ENCODE data around the gene USP9X.
"Not testable (repeated sequence)": the region's sequence is repeated elsewhere in the genome, so short reads cannot be mapped to it uniquely, and the experiment has no call there.

The USP9X gene

GRCh38 chrX:41121766-41122165 lies 36.5 kb downstream of the USP9X start:
- in situ Hi-C loops (cut with HindIII; ENCODE audit: low sequenced_read_pairs) = loop anchor here (25.0 kb wide), 1 partner anchor 459 kb away; no protein-coding TSS in a partner anchor

- in situ Hi-C loops (cut with HindIII; ENCODE audit: low sequenced_read_pairs) = loop anchor here (25.0 kb wide), 1 partner anchor 460 kb away; no protein-coding TSS in a partner anchor
Measured at GRCh38 chrX:41122664-41123257, 37.5 kb downstream of the USP9X start.

GRCh38 chrX:41127477-41128192 lies 42.4 kb downstream of the USP9X start:
- in situ Hi-C loops (cut with HindIII; ENCODE audit: low sequenced_read_pairs) = no loop called here

- in situ Hi-C loops (cut with HindIII; ENCODE audit: low sequenced_read_pairs) = no loop called here
Measured at GRCh38 chrX:41128955-41129354, 43.7 kb downstream of the USP9X start.

- in situ Hi-C loops (cut with HindIII; ENCODE audit: low sequenced_read_pairs) = no loop called here
Measured at GRCh38 chrX:41131766-41132165, 46.5 kb downstream of the USP9X start.

GRCh38 chrX:41133551-41133950 lies 48.3 kb downstream of the USP9X start:
- in situ Hi-C loops (cut with HindIII; ENCODE audit: low sequenced_read_pairs) = no loop called here

- in situ Hi-C loops (cut with HindIII; ENCODE audit: low sequenced_read_pairs) = no loop called here
Measured at GRCh38 chrX:41137589-41137988, 52.3 kb downstream of the USP9X start.

GRCh38 chrX:41142130-41142910 lies 57.1 kb downstream of the USP9X start:
- in situ Hi-C loops (cut with HindIII; ENCODE audit: low sequenced_read_pairs) = no loop called here

- in situ Hi-C loops (cut with HindIII; ENCODE audit: low sequenced_read_pairs) = loop anchor here (5.0 kb wide), 1 partner anchor 82 kb away; no protein-coding TSS in a partner anchor
Measured at GRCh38 chrX:41144873-41145272, 59.6 kb downstream of the USP9X start.

- in situ Hi-C loops (cut with HindIII; ENCODE audit: low sequenced_read_pairs) = loop anchor here (5.0 kb wide), 1 partner anchor 81 kb away; no protein-coding TSS in a partner anchor
Measured at GRCh38 chrX:41145920-41146608, 60.8 kb downstream of the USP9X start.

- in situ Hi-C loops (cut with HindIII; ENCODE audit: low sequenced_read_pairs) = loop anchor here (5.0 kb wide), 1 partner anchor 79 kb away; no protein-coding TSS in a partner anchor
Measured at GRCh38 chrX:41148553-41148952, 63.3 kb downstream of the USP9X start.

- in situ Hi-C loops (cut with HindIII; ENCODE audit: low sequenced_read_pairs) = no loop called here
Measured at GRCh38 chrX:41150043-41150442, 64.8 kb downstream of the USP9X start.

GRCh38 chrX:41151726-41152125 lies 66.5 kb downstream of the USP9X start:
- in situ Hi-C loops (cut with HindIII; ENCODE audit: low sequenced_read_pairs) = not testable (repeated sequence)

GRCh38 chrX:41152221-41152620 lies 67.0 kb downstream of the USP9X start:
- in situ Hi-C loops (cut with HindIII; ENCODE audit: low sequenced_read_pairs) = no loop called here

- in situ Hi-C loops (cut with HindIII; ENCODE audit: low sequenced_read_pairs) = no loop called here
Measured at GRCh38 chrX:41153448-41153847, 68.2 kb downstream of the USP9X start.

GRCh38 chrX:41153957-41154356 lies 68.7 kb downstream of the USP9X start:
- in situ Hi-C loops (cut with HindIII; ENCODE audit: low sequenced_read_pairs) = no loop called here

- in situ Hi-C loops (cut with HindIII; ENCODE audit: low sequenced_read_pairs) = no loop called here
Measured at GRCh38 chrX:41164449-41164848, 79.2 kb downstream of the USP9X start.

GRCh38 chrX:41167888-41168287 lies 82.6 kb downstream of the USP9X start:
- in situ Hi-C loops (cut with HindIII; ENCODE audit: low sequenced_read_pairs) = no loop called here

- in situ Hi-C loops (cut with HindIII; ENCODE audit: low sequenced_read_pairs) = no loop called here
Measured at GRCh38 chrX:41176263-41176662, 91.0 kb downstream of the USP9X start.

GRCh38 chrX:41177297-41177696 lies 92.1 kb downstream of the USP9X start:
- in situ Hi-C loops (cut with HindIII; ENCODE audit: low sequenced_read_pairs) = no loop called here

GRCh38 chrX:41178201-41178600 lies 93.0 kb downstream of the USP9X start:
- in situ Hi-C loops (cut with HindIII; ENCODE audit: low sequenced_read_pairs) = no loop called here
